T47D (cell line): ENCODE data around the gene CLCN7.

Experiments
- DNase-seq, 2 experiments: peaks; one replicate each; pipeline versions ENCODE4 v3.0.0 to v3.0.0-alpha.2; 2011 to 2012; ENCODE audit warnings: low read depth in 1 of 2, low spot score in 1 of 2
- JUND ChIP-seq: IDR thresholded peaks from 2 replicates; pipeline ENCODE4 v1.6.1; 2012; ENCODE audit warnings: low read depth
- in situ Hi-C: cut with HindIII; loops from 2 replicates; pipeline ENCODE4 v1.10.0; 2016; ENCODE audit warnings: low sequenced_read_pairs, low pct_unique_long_range_greater_than_20kb

The CLCN7 gene

GRCh38 chr16:1461146-1461545 lies 13.7 kb downstream of the CLCN7 start:
- no peak for DNase-seq
- in situ Hi-C loops: no loop called here

GRCh38 chr16:1460602-1461138 lies 14.2 kb downstream of the CLCN7 start:
- DNase-seq: no peak
- no peak for TF ChIP-seq JUND
- in situ Hi-C loops: no loop called here

More at GRCh38 chr16:1461146-1461545, 13.7 kb downstream of the CLCN7 start:
- no peak for TF ChIP-seq JUND

DNA sequence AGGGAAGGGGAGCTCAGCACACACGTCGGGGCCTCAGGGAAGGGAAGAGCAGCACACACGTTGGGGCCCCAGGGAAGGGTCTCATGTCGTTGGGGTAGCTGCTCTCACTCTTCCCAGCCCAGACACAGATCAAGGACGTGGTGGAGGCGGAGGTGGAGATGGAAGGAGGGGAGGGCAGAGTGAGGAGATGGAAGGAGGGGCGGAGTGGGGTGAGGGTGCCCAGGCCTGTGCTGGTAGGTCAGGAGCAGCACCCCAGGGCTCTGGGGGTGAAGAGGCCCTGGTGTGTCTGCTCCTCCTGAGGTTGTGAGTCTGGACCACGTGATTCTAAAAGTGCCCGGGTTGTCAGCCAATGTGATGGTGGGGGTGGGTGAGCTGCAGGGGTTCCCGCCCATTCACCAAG lies 14.9 kb downstream of the CLCN7 start:
- no peak for DNase-seq
- in situ Hi-C loops: no loop called here
- TF ChIP-seq JUND: no peak

GRCh38 chr16:1458977-1459341 lies 15.9 kb downstream of the CLCN7 start:
- no peak for DNase-seq
- in situ Hi-C loops: no loop called here

GRCh38 chr16:1458336-1458976 lies 16.4 kb downstream of the CLCN7 start:
- in situ Hi-C loops: no loop called here
- no peak for DNase-seq
- TF ChIP-seq JUND: no peak

More at GRCh38 chr16:1458977-1459341, 15.9 kb downstream of the CLCN7 start:
- TF ChIP-seq JUND: no peak

GRCh38 chr16:1457489-1458245 lies 17.2 kb downstream of the CLCN7 start:
- in situ Hi-C loops: no loop called here
- no peak for TF ChIP-seq JUND

GRCh38 chr16:1456951-1457350 lies 17.9 kb downstream of the CLCN7 start:
- in situ Hi-C loops: no loop called here
- TF ChIP-seq JUND: no peak
- DNase-seq: no peak

More at GRCh38 chr16:1457489-1458245, 17.2 kb downstream of the CLCN7 start:
- no peak for DNase-seq

DNA sequence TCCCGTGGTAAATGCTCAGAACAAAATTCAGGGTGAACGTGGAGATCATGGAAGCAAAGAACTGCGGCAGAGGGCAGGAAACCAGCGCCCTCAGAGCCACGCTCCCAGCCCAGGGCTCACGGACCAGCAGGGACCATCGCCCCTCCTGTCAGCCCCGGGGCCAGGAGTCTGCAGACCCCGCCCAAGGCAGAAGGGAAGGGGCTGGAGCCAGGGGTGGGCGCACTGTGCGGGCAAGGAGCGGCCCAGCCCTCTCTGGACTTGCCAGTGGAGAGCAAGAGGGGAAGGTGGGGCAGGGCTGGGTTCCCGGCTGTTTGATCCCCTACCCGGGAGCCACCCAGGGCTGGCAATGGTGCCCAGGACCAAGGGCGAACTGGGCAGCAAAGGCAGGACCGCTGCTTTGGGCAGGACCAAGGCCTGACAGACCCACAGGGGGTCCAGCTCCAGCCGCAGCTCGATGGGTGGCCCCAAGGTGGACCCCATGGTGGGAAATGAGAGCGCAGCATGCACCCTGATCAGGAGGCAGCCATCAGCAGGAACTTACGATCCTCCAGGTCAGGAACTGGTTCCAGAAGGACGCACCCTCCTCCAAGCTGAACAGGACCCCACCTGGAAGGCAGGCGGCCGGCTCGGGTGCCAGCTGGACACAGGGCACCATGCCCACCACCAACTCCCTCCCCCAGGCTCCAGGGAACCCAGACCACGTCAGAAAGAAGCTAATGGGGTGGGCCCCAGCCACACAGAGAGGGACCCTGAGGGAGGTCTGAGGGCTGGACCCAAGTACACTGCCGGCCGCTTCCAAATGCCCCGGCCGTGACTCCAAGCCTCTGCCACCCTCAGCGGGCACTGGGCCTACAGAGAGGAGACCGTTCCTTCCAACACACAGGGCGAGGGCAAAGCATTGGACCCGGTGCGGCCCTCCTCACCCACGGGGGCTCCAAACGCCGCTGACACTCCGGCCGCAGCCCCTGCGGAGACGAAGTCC lies 19.3 kb downstream of the CLCN7 start:
- no peak for TF ChIP-seq JUND
- no peak for DNase-seq
- in situ Hi-C loops: no loop called here

- TF ChIP-seq JUND: no peak
- no peak for DNase-seq
- in situ Hi-C loops: no loop called here
These were observed 20.3 kb downstream of the CLCN7 start for GRCh38 chr16:1454561-1454960.

DNA sequence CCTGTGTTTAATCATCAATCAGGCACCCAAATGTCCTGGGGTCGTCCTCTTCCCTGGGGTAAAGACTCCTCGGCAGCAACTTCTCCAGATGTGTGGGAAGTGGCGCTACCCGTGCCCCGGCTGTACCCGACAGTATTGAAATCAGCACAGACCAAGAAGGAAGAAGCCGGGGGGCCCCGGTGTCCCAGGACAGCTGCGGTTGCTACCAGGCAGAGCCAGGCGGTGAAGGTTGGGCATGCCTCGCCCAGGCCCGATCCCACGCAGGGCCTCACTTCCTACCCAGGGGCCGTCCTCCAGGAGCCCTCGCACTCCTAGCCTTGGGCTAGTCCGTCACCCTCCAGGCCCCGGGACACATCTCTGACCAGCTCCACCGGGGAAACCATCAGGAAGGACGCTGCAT lies 21.5 kb downstream of the CLCN7 start:
- DNase-seq: no peak
- in situ Hi-C loops: no loop called here
- TF ChIP-seq JUND: no peak

DNA sequence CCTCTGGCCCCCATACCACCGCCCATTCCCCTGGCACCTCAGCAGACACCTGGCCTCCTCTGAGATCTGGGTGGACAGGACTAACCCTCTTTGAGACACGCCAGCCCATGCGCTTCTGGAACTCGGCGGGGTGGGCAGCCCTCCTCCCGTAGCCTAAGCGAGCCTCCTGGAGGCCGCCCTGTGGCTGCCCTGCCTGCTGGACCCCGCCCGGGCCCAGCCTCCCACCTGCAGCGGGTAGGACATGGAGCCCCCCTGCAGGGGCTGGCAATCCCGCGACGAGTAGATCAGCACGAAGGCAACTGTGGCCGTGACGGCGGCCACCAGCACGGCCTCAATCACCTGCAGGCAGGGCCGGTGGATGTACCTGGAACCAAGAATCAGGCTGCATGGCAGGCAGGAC lies 22.3 kb downstream of the CLCN7 start:
- DNase-seq: no peak
- in situ Hi-C loops: no loop called here
- no peak for TF ChIP-seq JUND

DNA sequence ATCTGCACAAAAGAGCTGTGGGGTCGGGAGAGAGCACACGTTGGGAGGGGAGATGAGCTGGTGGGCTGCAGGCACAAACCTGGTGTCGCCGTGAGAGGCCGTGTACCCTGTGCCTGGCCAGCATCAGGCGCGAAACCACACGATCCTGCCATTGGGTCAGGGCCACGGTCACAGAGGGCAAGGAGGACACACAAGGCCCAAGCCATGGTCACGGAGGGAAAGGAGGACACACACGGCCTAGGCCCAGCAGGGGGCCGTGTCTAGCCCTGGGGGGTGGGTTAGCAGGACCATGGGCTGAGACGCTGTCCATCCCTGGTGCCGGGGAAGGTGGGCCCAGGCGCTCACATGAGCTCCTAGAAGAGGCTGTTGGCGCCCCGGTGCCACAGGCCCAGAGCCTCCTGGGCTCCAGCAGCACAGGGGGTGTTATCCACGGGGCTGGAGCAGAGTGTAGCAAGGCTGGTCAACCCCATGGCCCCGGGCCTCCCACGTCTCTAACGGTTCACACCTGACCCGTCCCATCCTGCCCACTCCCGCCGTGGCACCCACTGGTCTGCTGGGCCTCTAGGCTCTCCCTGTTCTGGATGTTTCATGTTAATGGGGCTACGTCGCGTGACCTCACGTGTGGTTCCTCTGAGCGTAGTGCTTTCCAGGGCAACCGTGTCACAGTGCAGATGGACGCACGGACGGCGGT lies 23.0 kb downstream of the CLCN7 start:
- TF ChIP-seq JUND: no peak
- DNase-seq: no peak
- in situ Hi-C loops: no loop called here
